ENCODE results near the gene TXN2. TPM values are rescaled to one million over a fixed set of nuclear protein-coding genes. Genes with fewer than 3 reads are reported as not detected.

TXN2 gene
- total and polyA plus RNA-seq, 2 experiments from 2014 or later = 23.0 to 50.3 TPM

GRCh38 chr22:36467042-36467810 lies 14.2 kb downstream of the TXN2 start (continued):
- TF ChIP-seq, protein P1, sequence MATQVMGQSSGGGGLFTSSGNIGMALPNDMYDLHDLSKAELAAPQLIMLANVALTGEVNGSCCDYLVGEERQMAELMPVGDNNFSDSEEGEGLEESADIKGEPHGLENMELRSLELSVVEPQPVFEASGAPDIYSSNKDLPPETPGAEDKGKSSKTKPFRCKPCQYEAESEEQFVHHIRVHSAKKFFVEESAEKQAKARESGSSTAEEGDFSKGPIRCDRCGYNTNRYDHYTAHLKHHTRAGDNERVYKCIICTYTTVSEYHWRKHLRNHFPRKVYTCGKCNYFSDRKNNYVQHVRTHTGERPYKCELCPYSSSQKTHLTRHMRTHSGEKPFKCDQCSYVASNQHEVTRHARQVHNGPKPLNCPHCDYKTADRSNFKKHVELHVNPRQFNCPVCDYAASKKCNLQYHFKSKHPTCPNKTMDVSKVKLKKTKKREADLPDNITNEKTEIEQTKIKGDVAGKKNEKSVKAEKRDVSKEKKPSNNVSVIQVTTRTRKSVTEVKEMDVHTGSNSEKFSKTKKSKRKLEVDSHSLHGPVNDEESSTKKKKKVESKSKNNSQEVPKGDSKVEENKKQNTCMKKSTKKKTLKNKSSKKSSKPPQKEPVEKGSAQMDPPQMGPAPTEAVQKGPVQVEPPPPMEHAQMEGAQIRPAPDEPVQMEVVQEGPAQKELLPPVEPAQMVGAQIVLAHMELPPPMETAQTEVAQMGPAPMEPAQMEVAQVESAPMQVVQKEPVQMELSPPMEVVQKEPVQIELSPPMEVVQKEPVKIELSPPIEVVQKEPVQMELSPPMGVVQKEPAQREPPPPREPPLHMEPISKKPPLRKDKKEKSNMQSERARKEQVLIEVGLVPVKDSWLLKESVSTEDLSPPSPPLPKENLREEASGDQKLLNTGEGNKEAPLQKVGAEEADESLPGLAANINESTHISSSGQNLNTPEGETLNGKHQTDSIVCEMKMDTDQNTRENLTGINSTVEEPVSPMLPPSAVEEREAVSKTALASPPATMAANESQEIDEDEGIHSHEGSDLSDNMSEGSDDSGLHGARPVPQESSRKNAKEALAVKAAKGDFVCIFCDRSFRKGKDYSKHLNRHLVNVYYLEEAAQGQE (IDR thresholded peaks at IDR 0.05; ENCODE audit: unreplicated experiment) = no peak
- TF ChIP-seq CREB1 (CRISPR knock-in tag; IDR thresholded peaks at IDR 0.05; ENCODE audit: low read depth) (no peak), NANOG (IDR thresholded peaks at IDR 0.05; ENCODE audit: borderline replicate concordance) (no peak), EZH2phosphoT487 (IDR thresholded peaks at IDR 0.05; ENCODE audit: unreplicated experiment) (no peak), ZNF331 (CRISPR knock-in tag; IDR thresholded peaks at IDR 0.05; ENCODE audit: low read depth) (no peak), POLR2AphosphoS5 (IDR thresholded peaks at IDR 0.05; ENCODE audit: low read depth) (no peak), STAT1 (IDR thresholded peaks at IDR 0.05; ENCODE audit: unreplicated experiment) (no peak), JUNB (IDR thresholded peaks at IDR 0.05; ENCODE audit: unreplicated experiment) (no peak)
- TF ChIP-seq, protein P2, sequence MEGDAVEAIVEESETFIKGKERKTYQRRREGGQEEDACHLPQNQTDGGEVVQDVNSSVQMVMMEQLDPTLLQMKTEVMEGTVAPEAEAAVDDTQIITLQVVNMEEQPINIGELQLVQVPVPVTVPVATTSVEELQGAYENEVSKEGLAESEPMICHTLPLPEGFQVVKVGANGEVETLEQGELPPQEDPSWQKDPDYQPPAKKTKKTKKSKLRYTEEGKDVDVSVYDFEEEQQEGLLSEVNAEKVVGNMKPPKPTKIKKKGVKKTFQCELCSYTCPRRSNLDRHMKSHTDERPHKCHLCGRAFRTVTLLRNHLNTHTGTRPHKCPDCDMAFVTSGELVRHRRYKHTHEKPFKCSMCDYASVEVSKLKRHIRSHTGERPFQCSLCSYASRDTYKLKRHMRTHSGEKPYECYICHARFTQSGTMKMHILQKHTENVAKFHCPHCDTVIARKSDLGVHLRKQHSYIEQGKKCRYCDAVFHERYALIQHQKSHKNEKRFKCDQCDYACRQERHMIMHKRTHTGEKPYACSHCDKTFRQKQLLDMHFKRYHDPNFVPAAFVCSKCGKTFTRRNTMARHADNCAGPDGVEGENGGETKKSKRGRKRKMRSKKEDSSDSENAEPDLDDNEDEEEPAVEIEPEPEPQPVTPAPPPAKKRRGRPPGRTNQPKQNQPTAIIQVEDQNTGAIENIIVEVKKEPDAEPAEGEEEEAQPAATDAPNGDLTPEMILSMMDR (conservative IDR thresholded peaks at IDR 0.05; ENCODE audit: low read depth in 2 of 2) = no peak

- Mint-ChIP-seq H3K27ac (no peak overlapping the region), H3K9me3 (no peaks in the 10 kb centered on the region), H3K36me3 (ENCODE audit: low read depth) (no peaks in the 10 kb centered on the region; the same call in 2 of the 3 replicates), H3K4me1 (peaks cover 11% of the 10 kb centered on the region), H3K4me3 (no peak overlapping the region), H3K27me3 (ENCODE audit: insufficient read depth, low read depth, poor library complexity) (peaks cover 11% of the 10 kb centered on the region)
- H3K27me3 ChIP-seq (ENCODE audit: insufficient read depth) = no peaks in the 10 kb centered on the region
- H3K9me2 ChIP-seq (ENCODE audit: insufficient read depth) = no peaks in the 10 kb centered on the region
- no peak overlapping the region for H3K4me2 ChIP-seq
- H4K20me1 ChIP-seq (replicated peaks; ENCODE audit: insufficient read depth) = no peaks in the 10 kb centered on the region
- H3K27ac ChIP-seq (ENCODE audit: low read depth) = no peak overlapping the region
- H3K79me2 ChIP-seq (replicated peaks; ENCODE audit: insufficient read depth) = no peaks in the 10 kb centered on the region
- ATAC-seq (no peak), DNase-seq (ENCODE audit: low spot score) (no peak)
- H3K36me3 ChIP-seq (ENCODE audit: insufficient read depth) = no peaks in the 10 kb centered on the region
- H2AFZ ChIP-seq = no peak overlapping the region
- H3K4me1 ChIP-seq (ENCODE audit: insufficient read depth) = peaks cover 5% of the 10 kb centered on the region; the same call in 1 of the 2 replicates
- no peak overlapping the region for H3K4me3 ChIP-seq
- no peaks in the 10 kb centered on the region for H3F3A ChIP-seq (replicated peaks; ENCODE audit: low read depth)
- TF ChIP-seq EZH2 (IDR thresholded peaks at IDR 0.05; ENCODE audit: low read depth, unreplicated experiment) (no peak), JUNB (IDR thresholded peaks at IDR 0.05; ENCODE audit: unreplicated experiment) (no peak)
Measured at GRCh38 chr22:36466258-36466657, 15.2 kb downstream of the TXN2 start.

Measured in GM23338 (cell line).